ENCODE results near the gene TBC1D21.
A peak's percentile ranks its signal among the peaks of the same experiment; 100 is the strongest.

Gene TBC1D21

DNA sequence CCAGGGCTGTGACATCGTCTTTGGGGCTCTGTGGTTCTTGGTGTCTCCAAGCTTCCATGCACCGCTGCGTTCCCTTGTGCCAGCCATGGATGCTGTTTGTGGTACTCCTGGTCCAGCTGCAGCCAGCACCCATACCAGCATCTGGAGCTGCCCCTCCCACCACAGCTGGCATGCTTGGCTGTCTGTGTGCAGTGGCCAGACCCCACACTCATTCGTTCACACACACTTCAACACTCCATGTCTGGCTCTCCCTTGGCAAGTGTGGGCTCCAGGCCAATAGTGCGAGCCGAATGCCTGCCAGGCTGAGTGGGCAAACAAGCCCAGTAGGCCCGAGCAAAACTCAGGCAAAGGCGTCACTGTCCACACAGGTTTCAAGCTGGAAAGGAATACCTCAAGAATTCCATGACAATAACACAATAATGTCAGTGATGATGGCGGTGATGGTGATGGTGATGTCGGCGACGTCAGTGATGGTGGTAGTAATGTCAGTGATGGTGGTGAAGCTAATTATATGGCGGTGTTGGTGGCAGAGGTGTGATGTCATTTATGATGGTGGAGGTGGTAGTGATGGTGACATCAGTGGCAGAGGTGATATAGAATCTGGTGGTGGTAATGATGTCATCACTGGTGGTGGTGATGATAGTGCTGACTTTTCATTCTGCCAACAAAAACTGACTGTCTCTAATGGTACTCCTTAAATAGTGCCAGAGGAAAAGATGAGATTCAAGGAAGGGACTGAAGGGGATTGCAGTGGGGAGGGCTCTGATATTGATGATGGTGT, 19.3 kb downstream of the TBC1D21 start:
- FAIRE-seq: no peak
- DNase-seq (ENCODE audit: insufficient read length, low spot score): no peak
- no peak for TF ChIP-seq POLR2AphosphoS5 (IDR thresholded peaks at IDR 0.05; ENCODE audit: low read depth, low read length)
- no peak for TF ChIP-seq SPI1 (IDR thresholded peaks at IDR 0.05; ENCODE audit: low read depth, low read length)

DNA sequence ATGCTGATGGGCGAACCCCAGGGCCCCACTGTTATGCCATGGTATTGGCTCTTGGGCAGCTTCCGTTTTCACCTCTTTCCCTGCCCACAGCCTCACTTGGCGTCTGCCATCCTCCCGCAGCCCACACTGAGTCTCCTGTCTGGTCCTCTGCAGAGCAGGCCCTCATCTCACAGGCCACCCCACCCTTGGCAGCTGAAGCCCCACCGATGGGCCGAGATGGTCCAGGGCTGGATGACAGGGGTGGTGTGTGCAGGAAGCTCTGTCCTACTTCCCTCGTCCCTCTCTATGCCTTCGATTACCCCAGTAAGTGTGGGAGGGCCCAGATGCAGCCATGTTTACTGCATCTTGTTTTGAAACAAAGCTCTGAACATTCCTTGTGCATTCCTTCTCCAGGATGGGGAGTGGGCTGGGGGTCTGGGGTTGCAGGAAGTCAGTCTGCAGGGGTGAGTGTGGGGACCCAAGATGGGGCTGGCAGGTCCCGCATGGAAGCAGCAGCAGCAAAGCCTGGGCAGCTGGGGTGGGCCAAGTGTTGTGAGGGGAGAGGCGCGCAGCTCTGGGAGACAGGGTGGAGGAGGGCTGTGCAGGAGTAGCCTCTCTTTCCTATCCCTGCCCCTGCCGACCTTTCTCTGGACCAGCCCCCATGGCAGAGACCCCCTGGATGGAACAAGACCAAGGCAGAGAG, 20.9 kb downstream of the TBC1D21 start:
- FAIRE-seq: no peak
- DNase-seq (ENCODE audit: insufficient read length, low spot score): no peak
- TF ChIP-seq POU2F2 (IDR thresholded peaks at IDR 0.05; ENCODE audit: low read depth, low read length): no peak

DNA sequence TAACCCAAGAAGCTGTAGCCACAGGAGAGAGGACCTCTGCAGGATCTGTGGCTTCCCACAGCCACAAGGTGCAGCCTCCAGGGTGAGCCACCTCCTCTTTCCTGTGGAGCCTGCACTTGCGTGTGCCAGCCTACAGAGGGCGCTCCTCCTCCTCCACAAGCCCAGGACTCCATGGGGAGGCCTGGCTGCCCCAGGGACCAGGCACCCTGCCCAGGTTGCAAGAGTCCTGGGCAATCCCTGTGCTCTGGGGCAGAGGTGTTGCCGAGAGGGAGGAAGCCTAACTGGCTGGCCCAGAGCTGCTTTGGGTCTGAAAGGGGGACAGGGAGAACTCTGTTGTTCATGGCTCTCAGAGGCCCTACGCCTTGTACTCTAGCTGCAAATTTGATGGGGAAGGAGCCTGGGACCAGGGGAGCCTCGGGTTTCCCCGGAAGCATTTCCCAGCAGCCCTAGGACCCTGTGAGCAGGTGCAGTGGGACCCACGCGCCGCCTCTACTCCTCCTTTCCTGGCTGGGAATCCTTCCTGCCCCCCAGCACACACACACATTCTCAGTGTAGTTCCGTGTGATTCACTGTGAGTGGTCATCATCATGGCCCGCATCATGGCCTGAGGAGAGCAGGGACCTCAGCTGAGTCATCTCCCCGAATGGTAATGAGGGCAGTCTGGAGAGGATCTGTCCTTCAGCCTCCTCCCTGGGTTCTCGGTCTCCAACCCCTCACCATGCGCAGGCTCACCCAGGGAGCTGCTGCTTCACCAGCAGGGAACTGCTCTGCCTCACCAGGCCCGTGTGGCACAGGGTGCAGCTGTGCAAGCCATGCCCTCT, 24.3 kb downstream of the TBC1D21 start:
- peak; percentile 59 for FAIRE-seq
- no peak for TF ChIP-seq POU2F2 (IDR thresholded peaks at IDR 0.05; ENCODE audit: low read depth, low read length)
- no peak for TF ChIP-seq POLR2A (IDR thresholded peaks at IDR 0.05; ENCODE audit: low read depth, low read length)
- no peak for TF ChIP-seq SPI1 (IDR thresholded peaks at IDR 0.05; ENCODE audit: low read depth, low read length)
- TF ChIP-seq TAF1 (IDR thresholded peaks at IDR 0.05; ENCODE audit: low read depth, low read length): no peak
- no peak for TF ChIP-seq PAX5 (IDR thresholded peaks at IDR 0.05; ENCODE audit: insufficient read depth, low read length, severe bottlenecking)
- no peak for TF ChIP-seq POLR2AphosphoS5 (IDR thresholded peaks at IDR 0.05; ENCODE audit: low read depth, low read length)
- DNase-seq (ENCODE audit: insufficient read length, low spot score): peak; percentile 82

DNA sequence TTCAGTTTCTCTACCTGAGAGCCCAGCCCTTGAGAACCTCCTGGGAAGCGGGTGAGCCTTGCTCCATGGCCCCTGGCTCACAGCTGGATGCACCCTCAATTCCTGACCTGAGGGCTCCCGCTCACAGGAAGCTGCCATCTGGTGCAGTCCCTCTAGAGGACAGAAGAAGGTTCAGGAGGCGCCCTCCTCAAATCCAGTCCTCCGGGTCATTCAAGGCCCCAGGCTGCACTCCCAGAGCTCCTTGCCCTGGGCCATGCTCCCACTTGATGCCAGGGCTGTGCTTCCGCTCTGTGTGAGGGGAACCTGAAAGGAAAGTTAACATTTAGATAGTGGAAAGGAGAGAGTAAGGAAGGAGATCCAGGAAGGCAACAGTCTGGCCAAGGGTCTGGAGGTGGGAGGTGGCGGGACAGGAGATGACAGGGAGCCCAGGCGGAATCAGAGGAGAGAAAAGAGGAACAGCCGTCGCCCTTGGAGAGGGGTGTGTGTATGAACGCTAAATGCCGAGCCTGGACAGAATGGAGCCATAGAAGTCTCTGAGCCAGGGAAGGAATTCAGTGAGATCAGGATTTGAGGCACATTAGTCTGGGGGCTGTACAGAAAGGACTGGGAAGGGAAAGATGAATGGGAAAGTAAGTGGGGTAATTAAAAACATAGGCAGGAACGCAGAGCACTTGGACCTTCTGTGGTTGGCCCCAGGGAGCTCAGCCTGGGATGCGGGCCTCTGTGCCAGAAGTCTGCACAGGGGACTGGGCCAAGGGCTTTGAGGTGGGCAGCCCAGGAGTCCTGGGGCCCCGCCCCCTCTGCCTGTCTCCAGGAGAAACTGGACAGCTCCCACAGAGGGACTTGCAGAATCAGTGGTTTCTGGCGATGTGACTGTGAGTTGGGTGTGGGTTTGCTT, 26.1 kb downstream of the TBC1D21 start:
- TF ChIP-seq POU2F2 (IDR thresholded peaks at IDR 0.05; ENCODE audit: low read depth, low read length) (no peak), PAX5 (IDR thresholded peaks at IDR 0.05; ENCODE audit: insufficient read depth, low read length, severe bottlenecking) (no peak), POLR2A (IDR thresholded peaks at IDR 0.05; ENCODE audit: low read depth, low read length) (no peak), TAF1 (IDR thresholded peaks at IDR 0.05; ENCODE audit: low read depth, low read length) (no peak), POLR2AphosphoS5 (IDR thresholded peaks at IDR 0.05; ENCODE audit: low read depth, low read length) (no peak)
- DNase-seq (ENCODE audit: insufficient read length, low spot score): no peak
- no peak for FAIRE-seq

DNA sequence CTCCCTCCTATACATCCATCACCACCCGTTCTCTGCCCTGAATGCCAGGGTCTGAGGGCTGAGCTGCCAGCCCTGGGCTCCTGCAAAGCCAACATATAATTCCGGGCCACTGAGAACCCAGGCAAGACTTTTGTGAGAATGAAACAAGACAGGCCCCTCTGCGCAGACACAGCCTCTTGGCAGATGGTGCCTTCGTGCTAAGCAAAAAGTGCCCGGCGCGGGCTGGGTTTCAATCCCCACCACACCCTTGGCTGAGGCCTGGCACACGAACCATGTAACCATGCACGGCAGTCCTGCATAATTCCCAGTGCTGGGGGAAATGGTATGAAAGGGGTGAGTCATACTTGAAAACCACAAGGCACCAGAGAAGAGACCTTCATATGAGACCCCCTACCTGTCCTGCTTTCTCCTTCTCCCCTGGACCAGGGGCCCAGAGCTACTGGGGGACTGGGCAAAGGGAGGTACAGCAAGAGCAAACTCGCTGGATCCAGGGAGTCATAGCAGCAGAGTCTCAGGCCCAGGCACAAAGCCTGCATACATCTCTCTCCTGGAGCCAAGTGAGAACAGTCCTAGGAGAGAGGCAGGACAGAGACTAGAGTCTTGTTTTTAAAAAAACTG, 26.8 kb downstream of the TBC1D21 start:
- TF ChIP-seq POLR2A (IDR thresholded peaks at IDR 0.05; ENCODE audit: low read depth, low read length): no peak
- TF ChIP-seq POLR2AphosphoS5 (IDR thresholded peaks at IDR 0.05; ENCODE audit: low read depth, low read length): no peak
- TF ChIP-seq PAX5 (IDR thresholded peaks at IDR 0.05; ENCODE audit: insufficient read depth, low read length, severe bottlenecking): no peak
- TF ChIP-seq POU2F2 (IDR thresholded peaks at IDR 0.05; ENCODE audit: low read depth, low read length): no peak
- no peak for TF ChIP-seq TAF1 (IDR thresholded peaks at IDR 0.05; ENCODE audit: low read depth, low read length)
- no peak for TF ChIP-seq SPI1 (IDR thresholded peaks at IDR 0.05; ENCODE audit: low read depth, low read length)
- DNase-seq (ENCODE audit: insufficient read length, low spot score): no peak
- no peak for FAIRE-seq

DNA sequence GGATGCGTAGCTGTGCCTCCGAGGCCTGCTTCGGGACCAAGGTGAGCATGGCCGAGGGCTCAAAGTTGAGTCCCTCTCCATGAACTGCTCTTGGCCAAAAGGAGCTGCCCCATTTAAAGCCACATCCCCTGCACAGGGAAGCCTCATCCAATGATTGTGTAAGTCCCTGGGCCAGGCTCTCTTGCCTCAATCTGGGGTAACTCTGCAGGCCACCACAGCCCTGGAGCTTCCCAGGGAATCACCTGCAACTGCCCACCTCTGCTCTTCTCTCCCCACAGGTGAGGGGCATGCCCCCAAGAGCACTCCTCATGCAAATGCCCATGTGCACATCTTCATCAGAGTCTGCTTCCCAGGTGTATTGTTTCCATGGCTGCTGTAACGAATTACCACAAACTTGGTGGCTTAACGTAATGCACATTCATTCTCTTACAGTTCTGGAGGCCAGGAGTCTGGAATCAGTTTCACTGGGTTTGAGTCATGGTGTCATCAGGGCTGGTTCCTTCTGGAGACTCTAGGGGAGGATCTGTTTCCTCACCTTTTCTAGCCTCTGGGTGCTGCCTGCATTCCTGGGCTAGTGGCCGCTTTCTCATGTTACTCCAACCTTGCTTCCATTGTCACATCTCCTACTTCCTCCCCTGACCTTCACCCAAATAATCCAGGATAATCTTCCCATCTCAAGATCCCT, 27.9 kb downstream of the TBC1D21 start:
- DNase-seq (ENCODE audit: insufficient read length, low spot score) (no peak), FAIRE-seq (no peak)
- no peak for TF ChIP-seq POLR2A (IDR thresholded peaks at IDR 0.05; ENCODE audit: low read depth, low read length)
- TF ChIP-seq POU2F2 (IDR thresholded peaks at IDR 0.05; ENCODE audit: low read depth, low read length): no peak
- TF ChIP-seq SPI1 (IDR thresholded peaks at IDR 0.05; ENCODE audit: low read depth, low read length): no peak
- TF ChIP-seq TAF1 (IDR thresholded peaks at IDR 0.05; ENCODE audit: low read depth, low read length): no peak
- TF ChIP-seq PAX5 (IDR thresholded peaks at IDR 0.05; ENCODE audit: insufficient read depth, low read length, severe bottlenecking): no peak
- TF ChIP-seq POLR2AphosphoS5 (IDR thresholded peaks at IDR 0.05; ENCODE audit: low read depth, low read length): no peak

DNA sequence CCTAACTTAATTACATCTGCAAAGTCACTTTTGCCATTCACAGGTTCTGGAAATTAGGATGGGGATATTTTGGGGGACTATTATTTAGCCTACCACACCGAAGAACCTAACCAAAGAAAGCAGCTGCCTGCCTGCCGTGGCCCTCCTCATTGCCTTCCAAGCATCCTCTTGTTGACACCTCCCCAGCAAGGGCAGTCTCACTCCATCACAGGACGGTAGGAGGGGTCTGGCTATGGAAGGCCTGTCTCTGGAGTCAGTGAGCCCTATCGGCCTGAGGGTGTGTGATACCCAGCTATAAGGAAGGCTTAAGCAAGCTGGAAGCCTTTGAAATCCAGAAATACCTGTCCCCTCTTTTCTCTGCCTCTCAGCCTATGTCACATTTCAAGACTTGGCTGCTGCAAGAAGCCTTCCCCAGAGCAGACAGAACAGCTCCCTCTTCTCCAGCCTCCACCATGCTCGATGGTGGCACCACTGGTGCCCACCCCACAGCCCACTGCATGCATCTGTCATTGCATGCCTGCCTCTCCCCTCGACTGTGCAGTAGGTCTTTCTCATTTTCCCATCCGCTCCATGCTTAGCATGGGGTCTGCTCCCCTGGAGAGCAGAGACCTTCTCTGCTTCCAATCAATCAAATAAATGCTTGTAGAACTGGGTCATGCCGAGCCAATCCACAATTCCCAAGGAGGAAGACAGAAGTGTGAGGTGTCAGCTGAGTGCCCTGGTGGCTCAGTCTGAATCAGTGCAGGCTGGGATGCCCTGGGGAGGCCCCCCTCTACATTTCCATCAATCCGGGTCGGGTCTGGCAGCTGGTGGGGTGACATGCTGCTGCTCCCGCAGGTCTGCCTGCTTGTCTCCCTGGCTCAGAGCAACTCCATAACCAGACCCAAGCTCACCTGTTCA, 29.0 kb downstream of the TBC1D21 start:
- DNase-seq (ENCODE audit: insufficient read length, low spot score) (no peak), FAIRE-seq (no peak)
- no peak for TF ChIP-seq TAF1 (IDR thresholded peaks at IDR 0.05; ENCODE audit: low read depth, low read length)
- TF ChIP-seq PAX5 (IDR thresholded peaks at IDR 0.05; ENCODE audit: insufficient read depth, low read length, severe bottlenecking): no peak
- TF ChIP-seq POLR2AphosphoS5 (IDR thresholded peaks at IDR 0.05; ENCODE audit: low read depth, low read length): no peak
- TF ChIP-seq POLR2A (IDR thresholded peaks at IDR 0.05; ENCODE audit: low read depth, low read length): no peak
- TF ChIP-seq POU2F2 (IDR thresholded peaks at IDR 0.05; ENCODE audit: low read depth, low read length): no peak
- no peak for TF ChIP-seq SPI1 (IDR thresholded peaks at IDR 0.05; ENCODE audit: low read depth, low read length)
